Mammary epithelial cell (primary cell): ENCODE results near the gene FCGR1A.
"Not testable (repeated sequence)": the region's sequence is repeated elsewhere in the genome, so short reads cannot be mapped to it uniquely, and the experiment has no call there.

ENCODE experiments used
- CTCF ChIP-seq, 2 donors: IDR thresholded peaks in 1 of 2; conservative IDR thresholded peaks in 1 of 2; 2 replicates each; pipeline ENCODE4 v1.5.1; 2011 to 2012; ENCODE audit warnings: inconsistent platforms in 2 of 2, low read length in 2 of 2, mild to moderate bottlenecking in 2 of 2, control low read depth in 1 of 2, low read depth in 1 of 2; ENCODE audit not compliant: insufficient read depth in 1 of 2; ENCODE audit errors: extremely low read depth in 1 of 2
- EZH2 ChIP-seq: IDR thresholded peaks from 2 replicates; pipeline ENCODE4 v1.6.1; 2012; ENCODE audit warnings: low read length, inconsistent platforms, borderline replicate concordance

GRCh38 chr1:149778313-149778712 is 4.2 kb upstream of the FCGR1A start:
- TF ChIP-seq CTCF (conservative IDR thresholded peaks at IDR 0.05 in 1 of 2, IDR thresholded peaks at IDR 0.05 in 1 of 2; ENCODE audit: extremely low read depth in 1 of 2, insufficient read depth in 1 of 2, low read depth in 1 of 2, low read length in 2 of 2); EZH2: not testable (repeated sequence)
